ENCODE data around the gene OLFML2B. TPM values are rescaled to one million over a fixed set of nuclear protein-coding genes. Genes with fewer than 3 reads are reported as not detected.

OLFML2B gene
- total RNA-seq, 1 experiment from 2014 or later: 1.4 TPM

DNA sequence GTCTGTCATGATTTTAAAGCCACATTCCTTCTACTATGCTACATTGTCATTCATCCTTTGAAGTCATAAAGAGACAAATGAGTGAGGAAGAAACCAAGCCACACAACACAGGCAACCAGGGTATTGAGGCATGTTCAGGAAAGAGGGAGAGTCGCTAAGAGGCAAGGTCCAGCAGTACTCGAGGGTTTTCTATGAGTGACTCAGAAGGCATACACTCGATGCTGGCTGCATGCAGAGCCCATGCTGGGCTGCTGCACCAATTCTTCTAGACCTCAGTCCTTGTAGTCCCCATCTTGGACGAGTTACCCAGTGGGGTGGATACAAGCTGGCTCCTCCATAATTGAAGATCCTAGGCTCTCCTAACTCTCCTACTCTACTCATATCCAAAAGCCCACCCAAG lies 57.6 kb downstream of the OLFML2B start:
- Histone ChIP-seq H3K23ac (ENCODE audit: insufficient read length, low read depth, low read length) (no peak overlapping the region), H3K56ac (ENCODE audit: insufficient read length, low read depth, low read length) (no peak overlapping the region), H3K4me2 (ENCODE audit: insufficient read depth, insufficient read length, low read length) (no peak overlapping the region), H4K20me1 (ENCODE audit: control insufficient read depth, insufficient read depth, insufficient read length) (no peaks in the 10 kb centered on the region), H4K5ac (ENCODE audit: insufficient read length, low read depth, low read length) (no peak overlapping the region), H3K18ac (ENCODE audit: insufficient read length, low read depth, low read length) (no peak overlapping the region), H2BK15ac (ENCODE audit: low read depth, low read length) (no peak overlapping the region), H2BK12ac (ENCODE audit: insufficient read length, low read depth, low read length) (no peak overlapping the region), H4K8ac (replicated peaks; ENCODE audit: insufficient read length, low read depth, low read length) (no peak overlapping the region), H3K4me1 (ENCODE audit: insufficient read depth, low read length) (0 out of 2 replicates have a peak, but pooled peaks cover 2% of the 10 kb centered on the region), H3K27me3 (ENCODE audit: insufficient read depth, low read length) (no peaks in the 10 kb centered on the region), H2AFZ (ENCODE audit: low read length) (no peak overlapping the region), H2BK5ac (ENCODE audit: insufficient read length, low read length) (no peak overlapping the region), H3K9ac (ENCODE audit: extremely low read depth, insufficient read length, low read length) (no peak overlapping the region), H3K27ac (ENCODE audit: insufficient read length, low read depth, low read length) (no peak overlapping the region), H3K79me2 (ENCODE audit: insufficient read depth, low read length) (no peaks in the 10 kb centered on the region), H3K79me1 (ENCODE audit: insufficient read depth, low read depth, low read length, poor library complexity, severe bottlenecking) (no peaks in the 10 kb centered on the region), H3K23me2 (ENCODE audit: insufficient read length, low read depth, low read length, poor library complexity, severe bottlenecking) (no peaks in the 10 kb centered on the region), H4K91ac (ENCODE audit: insufficient read length, low read depth, low read length) (no peak overlapping the region), H2BK120ac (ENCODE audit: low read depth, low read length, poor library complexity, severe bottlenecking) (no peak overlapping the region), H3K4ac (ENCODE audit: low read depth, low read length) (no peak overlapping the region), H3K14ac (ENCODE audit: insufficient read depth, low read length) (no peak overlapping the region), H2BK20ac (ENCODE audit: low read depth, low read length, poor library complexity, severe bottlenecking) (no peak overlapping the region), H3K9me3 (ENCODE audit: control insufficient read depth, low read depth, low read length) (no peaks in the 10 kb centered on the region), H2AK5ac (ENCODE audit: insufficient read length, low read length) (no peak overlapping the region), H3T11ph (ENCODE audit: low read length) (no peak overlapping the region)
- Mint-ChIP-seq H3K4me1 (peaks cover 14 to 22% of the 10 kb centered on the region in 2 experiments), H3K9me3 (no peaks in the 10 kb centered on the region), H3K27me3 (ENCODE audit: low read depth) (no peaks in the 10 kb centered on the region), H3K4me3 (no peak overlapping the region), H3K27ac (no peak overlapping the region), H3K36me3 (ENCODE audit: insufficient read depth in 1 of 3, low read depth in 3 of 3) (no peaks in the 10 kb centered on the region)
- WGBS (ENCODE audit: extremely low coverage, insufficient read length, low lambda C conversion rate): no CpG with 5 or more reads among the region's 4 CpGs
- DNase-seq: no peak
- TF ChIP-seq CTCF (conservative IDR thresholded peaks at IDR 0.05): no peak

All from H9 (cell line).